Skin epidermis (tissue), 12 donors: ENCODE measurements around the gene TFEB.
"Not testable (repeated sequence)": the region's sequence is repeated elsewhere in the genome, so short reads cannot be mapped to it uniquely, and the experiment has no call there.

Experiments used
- H3K27ac ChIP-seq, 21 experiments: fragments of 200-600 bp; sonication (generic) in 11 of 21; one replicate each; pipeline ENCODE4 v1.5.0; 2020; ENCODE audit warnings: mild to moderate bottlenecking in 3 of 21, inconsistent platforms in 2 of 21, moderate library complexity in 2 of 21
- H3K4me3 ChIP-seq, 7 experiments: fragments of 200-600 bp; sonication (generic) in 2 of 7; one replicate each; pipeline ENCODE4 v1.5.0; 2020; ENCODE audit warnings: inconsistent platforms in 2 of 7, mild to moderate bottlenecking in 2 of 7, moderate library complexity in 1 of 7

The TFEB gene

DNA sequence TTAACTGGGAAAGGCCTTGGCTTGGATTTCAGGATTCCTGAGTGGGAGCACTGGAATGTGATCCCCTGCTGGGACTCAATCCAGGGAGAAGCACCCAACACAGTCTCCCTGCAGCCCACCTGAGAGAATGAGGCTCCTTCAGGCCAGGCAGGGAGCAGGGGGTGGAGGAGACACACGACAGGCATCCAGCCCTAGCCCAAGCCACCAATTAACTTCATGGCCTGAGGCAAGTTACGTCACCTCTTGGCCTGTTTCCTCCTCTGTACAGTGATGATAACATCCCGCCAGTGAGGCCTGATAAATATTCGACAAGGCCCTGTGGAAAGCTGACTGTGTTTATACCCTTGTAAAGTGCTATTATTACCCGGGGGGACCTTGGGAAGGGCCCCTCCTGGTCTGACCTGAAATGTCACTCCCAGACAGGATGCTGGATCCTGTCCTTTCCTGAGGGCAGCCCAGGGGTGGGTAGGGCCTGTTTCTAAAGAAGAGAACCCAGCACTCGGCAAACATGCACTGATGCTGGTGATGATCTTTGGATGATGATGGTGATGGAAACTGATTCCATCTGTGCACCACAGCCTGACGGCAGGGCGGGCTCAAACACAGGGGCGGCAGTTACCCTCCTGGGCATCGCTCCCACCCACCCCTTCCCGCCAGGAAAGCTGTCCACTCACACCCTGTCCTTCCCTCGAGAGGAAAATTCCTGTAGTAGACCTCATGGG lies 31.9 kb upstream of the TFEB start:
- peak overlapping the region in 3 of 21 experiments; percentile 16 to 51 (median 42) for H3K27ac ChIP-seq
- H3K4me3 ChIP-seq = no peak overlapping the region

DNA sequence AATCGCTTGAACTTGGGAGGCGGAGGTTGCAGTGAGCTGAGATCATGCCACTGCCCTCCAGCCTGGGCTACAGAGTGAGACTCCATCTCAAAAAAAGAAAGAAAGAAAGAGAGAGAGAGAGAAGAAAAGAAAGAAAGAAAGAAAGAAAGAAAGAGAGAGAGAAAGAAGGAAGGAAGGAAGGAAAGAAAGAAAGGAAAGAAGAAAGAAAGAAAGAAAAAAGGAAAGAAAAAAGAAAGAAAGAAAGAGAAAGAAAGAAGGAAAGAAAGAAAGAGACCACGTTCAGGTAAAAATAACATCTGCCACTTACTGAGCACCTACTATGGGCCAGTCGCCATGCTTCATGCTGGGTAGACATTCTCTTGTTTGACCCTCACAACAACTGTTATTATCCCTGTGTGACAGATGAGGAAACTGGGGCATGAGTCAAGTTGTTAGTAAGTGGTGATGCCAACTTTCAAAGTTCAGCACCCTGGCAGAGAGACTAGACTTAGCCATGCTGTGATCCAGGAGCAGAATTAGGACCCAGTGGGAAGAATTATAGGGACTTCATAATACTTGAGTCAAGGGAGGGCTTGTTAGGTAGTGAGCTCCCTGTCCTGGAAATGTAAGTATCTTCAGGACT lies 30.7 kb upstream of the TFEB start:
- not testable (repeated sequence) for H3K27ac ChIP-seq, H3K4me3 ChIP-seq

DNA sequence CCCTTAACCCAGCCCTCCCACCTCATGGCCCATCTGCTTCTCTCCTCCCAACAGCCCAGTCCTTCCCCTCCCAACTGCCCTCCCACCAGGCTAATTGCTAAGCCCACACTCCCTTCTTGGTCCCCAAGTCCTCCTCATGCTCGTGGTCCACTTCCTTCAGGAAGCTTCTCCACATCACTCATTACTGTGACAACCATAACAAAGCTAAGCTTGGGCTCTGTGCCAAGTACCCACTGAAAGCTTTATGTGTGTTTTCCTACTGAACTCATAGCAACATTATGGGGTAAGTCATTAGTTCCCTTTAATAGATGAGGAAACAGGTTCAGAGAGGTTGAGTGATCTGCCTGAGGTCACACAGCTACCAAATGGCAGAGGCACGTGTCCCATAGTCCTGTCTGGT lies 28.1 kb upstream of the TFEB start:
- Histone ChIP-seq H3K27ac (no peak overlapping the region), H3K4me3 (no peak overlapping the region)

DNA sequence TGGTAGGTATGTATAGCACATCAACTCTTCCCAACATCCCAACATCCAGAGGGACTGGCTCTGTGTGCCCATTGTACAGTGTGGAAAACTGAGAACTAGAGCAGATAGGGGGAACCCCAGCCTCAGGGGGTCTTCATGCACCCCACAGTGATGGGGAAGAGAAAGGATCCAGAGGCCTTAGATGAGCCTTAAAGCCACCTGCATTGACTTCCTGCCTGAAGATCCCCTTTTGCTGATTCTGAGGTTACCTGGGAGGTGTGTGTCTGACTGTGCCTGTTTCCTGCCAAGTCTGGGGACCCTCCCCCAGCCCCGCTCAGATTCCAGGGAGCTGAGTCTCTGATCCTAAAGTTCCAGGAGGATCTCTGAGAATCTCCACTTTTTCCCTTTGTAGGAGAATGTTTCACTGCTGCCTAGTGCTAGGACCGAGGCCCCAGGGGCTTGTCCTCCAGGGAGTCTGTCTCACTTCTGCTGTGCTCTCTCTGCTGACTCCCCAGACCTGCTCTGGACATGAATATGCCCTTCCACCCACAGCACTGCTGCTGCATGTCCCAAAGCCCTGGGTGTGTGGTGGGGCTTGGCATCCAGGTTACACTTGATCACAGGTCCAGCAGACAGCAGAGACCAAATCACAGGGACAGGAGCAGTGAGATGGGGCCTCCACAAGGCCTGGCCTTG lies 24.6 kb upstream of the TFEB start:
- no peak overlapping the region for H3K4me3 ChIP-seq
- H3K27ac ChIP-seq = no peak overlapping the region

DNA sequence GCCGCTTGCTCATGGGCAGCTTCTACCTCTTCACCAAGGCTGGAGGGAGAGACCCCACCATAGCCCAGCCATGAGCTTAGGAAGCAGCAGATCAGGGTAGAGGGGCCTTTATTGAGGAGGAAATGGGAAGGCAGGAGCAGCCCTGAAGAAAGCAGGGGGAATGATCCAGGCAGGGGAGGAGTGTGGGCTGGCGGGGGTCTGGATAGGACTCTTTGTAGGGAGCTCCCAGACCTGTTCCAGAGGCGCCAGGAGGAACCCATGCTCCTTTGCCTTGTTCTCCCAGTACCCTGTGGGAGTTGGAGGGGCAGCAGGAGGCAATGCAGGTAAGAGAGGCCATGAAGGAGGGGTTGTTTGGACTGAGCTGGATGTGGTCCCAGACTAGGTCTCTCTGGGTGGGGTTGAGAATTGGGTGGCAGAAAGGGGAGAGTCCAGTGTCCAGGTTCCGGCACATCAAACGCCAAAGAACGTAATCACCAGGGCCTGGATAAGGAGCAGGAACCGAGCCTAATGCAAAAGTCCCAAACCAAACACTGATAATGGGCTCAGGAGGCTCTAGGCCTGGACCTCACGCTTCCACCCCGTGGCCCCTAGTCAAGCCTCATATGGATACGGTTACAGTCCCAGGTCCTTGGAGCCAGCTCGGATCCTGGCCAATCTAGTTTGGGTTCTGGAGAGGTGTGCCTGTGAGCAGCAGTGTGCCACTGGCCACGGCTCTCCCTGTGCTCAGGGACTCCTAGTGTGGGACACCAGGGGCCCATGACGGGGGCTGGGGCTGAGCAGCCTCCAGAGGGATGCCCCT lies 23.9 kb upstream of the TFEB start:
- Histone ChIP-seq H3K4me3 (no peak overlapping the region), H3K27ac (no peak overlapping the region)

DNA sequence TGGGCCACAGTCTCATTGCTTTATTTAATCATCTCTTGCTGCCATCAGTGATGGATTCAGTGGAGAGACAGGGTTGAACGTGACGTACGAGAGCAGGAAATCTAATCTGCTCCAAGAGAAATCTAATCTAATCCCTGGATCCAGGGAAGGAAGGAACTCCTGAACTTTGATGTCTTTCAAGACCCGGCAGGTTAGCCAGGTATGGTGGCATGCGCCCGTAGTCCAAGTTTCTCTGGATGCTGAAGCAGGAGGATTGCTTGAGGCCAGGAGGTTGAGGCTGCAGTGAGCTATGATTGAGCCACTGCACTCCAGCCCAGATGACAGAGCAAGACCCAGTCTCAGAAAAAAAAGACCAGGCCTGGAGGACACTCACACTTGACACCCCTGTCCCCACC lies 23.2 kb upstream of the TFEB start:
- Histone ChIP-seq H3K27ac (no peak overlapping the region), H3K4me3 (no peak overlapping the region)

DNA sequence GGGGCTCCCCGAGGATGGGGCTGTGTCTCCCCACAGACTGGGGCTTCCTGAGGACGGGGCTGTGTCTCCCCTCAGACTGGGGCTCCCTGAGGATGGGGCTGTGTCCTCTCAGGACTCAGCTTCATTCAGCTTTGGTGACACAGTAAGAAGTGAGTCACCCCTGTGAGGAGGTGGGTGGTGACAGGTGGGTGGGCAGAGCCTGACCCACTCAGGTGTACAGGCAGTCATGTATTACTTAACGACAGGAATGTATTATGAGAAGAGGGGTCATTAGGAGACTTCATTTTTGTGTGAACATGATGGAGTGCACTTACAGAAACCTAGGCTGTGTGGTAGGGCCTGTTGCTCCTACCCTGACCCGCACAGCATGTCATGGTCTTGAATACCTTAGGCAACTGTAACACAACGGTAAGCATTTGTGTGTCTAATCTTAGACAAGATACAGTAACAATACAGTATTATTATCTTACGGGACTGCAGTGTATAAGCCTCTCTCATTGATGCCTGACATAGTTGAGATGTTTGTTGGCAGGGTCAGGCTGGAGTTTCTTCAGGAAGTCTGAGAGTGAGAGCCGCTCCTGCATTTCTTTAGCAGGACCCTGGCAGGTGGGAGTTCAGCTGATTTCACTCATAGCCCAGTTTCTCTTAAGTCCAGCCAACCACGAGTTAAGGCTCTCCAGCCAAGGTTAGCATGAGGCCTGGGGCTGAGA lies 22.7 kb upstream of the TFEB start:
- no peak overlapping the region for H3K4me3 ChIP-seq
- no peak overlapping the region for H3K27ac ChIP-seq

DNA sequence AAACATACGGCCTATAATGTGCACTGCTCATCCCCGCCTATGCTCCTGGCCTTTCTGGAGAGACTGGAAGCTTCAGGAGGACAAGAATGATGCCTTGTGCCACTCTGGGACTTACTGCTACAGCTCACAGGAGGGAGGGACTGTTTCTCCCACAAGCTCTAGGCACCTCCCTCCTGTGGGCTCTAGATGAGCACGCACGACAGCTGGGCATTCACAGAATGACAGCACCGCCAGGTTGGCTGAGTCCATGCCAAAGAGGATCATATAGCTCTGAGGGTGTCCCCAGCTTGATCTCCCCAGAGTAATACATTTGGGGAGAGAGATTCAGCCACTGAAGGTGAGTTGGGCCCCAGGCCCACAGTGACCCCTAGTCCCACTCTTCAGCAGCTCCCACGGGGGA lies 21.9 kb upstream of the TFEB start:
- Histone ChIP-seq H3K4me3 (no peak overlapping the region), H3K27ac (no peak overlapping the region)

DNA sequence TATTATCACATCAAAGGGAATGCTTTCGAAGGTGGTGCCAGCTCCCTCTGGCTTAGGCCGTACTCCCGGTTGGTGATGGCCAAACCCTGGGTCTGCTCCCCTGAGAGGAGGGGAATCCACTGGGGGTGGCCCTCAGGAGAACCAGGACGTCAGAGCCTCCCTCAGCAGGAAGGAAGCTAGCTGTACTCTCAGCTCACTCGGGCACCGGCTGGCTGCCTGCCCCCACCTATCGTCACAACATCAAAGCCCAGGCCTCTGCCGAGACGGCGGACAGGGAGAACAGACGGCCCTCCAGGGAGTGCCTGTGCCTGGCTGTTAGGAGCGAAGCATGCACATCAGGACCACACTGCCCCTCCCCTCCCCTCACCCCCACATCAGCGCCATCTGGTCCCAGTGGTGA lies 20.9 kb upstream of the TFEB start:
- no peak overlapping the region for H3K27ac ChIP-seq
- H3K4me3 ChIP-seq = no peak overlapping the region

DNA sequence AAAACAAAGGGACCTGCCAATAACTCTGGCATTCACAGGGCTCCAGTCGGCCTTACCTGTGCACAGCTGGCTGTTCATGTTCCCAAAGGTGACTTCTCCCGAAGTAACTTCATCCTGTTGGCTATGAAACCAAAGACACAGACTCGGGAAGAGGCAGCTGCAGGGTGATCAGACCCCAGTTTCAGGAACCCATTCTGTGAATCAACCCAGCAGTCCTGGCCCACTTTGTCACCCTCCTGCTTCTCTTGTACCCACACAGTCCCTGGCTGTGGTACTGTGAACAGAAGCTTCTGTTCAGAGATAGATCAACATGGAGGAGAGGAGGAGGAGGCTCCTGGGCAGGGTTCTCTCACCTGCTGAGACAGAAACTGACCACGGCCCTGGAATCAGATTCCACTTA lies 20.5 kb upstream of the TFEB start:
- H3K27ac ChIP-seq = no peak overlapping the region
- H3K4me3 ChIP-seq = no peak overlapping the region

DNA sequence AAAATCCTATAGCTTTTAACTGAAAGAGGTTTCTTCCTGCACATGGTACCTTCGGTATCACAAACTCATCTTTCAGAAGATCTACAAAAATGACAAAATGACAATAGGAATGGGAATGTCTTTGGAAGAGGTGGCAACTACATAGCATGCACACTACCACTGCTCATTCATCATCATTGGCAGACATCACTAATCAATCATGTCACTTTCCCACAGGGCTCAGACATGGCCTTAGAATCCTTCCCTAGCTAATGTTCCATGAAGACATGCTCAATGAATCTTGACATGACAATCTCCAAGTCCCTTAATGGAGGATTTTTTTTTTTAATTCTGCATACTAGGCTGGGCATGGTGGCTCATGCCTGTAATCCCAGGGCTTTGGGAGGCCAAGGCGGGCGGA lies 15.0 kb upstream of the TFEB start:
- Histone ChIP-seq H3K27ac (no peak overlapping the region), H3K4me3 (no peak overlapping the region)

DNA sequence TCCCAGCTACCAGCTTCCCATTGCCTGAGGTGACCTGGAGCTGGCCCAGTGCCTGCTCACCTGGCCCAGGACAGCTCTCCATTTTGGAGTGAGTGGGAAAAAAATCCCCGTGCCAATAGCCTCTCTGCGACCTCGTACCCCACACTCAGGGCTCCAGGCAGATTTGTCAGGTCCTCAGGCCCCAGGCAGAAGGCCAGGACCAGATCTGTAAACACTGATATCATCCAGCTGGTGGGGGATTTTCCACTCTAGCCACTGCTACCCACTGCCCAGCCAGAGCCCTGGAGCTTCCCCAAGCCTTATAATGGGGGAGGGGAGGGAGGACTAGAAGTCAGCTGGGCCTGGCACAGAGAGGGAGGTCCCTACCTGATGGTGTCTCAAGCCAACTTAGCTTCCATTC lies 13.1 kb upstream of the TFEB start:
- Histone ChIP-seq H3K27ac (no peak overlapping the region), H3K4me3 (no peak overlapping the region)

DNA sequence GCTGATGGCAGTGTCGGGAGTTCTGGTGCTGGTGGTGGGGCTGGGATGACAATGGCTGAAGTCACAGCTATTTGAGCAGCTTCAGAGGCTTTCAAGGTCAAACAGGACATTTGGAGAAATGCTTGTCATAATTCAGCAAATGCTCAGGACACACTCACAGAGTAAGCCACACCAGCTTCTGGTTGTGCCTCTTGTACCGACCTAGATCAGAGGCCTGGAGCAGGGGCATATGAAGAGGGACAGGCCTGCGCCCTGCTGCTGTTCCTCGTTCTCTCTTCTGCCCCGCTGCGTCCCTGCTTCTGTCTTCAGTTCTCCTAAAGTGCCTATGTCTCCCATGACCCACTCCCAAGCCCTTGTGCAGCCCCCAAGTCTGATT lies 12.7 kb upstream of the TFEB start:
- no peak overlapping the region for H3K4me3 ChIP-seq
- no peak overlapping the region for H3K27ac ChIP-seq

DNA sequence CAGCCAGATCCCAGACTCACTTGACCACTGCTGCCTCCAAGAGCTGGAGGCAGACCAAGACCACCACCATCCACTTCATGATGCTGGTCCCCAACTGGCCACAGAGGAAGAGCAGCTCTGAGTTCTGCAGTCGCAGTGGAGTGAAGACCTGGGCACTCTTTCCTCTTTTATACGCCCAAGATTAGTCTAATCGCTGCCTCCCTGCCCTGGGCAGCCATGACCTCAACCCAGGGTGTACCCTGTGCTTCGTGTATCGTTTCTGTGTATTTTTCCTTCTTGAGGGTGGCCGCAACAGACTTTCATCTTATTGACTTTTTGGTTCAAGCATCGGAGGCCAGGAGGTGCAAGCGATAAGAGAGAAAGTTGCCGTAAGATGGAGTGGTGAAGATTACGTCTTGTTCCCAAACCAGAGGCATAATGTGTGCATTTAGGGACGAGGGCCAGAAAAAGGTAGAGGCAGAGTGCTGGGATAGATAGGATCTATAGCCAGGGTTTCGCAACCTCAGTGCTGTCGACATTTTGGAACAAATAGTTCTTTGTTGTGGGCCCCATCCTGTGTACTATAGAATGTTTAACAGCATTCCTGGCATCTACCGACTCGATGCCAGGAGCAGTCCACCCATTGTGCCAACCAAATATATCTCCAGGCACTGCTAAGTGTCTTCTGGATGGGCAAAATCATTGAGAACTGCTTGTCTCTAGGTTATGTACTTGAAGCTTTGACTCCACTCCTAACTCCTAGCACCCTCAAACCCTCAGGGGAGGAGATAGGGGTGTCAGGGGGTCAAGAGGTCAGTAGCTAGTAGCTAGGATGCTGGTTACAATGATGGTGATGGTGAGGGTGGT lies 12.1 kb upstream of the TFEB start, which contains the start of gene PGC:
TSS of gene PGC (minus strand) at position 142 of the 846 bp plus-strand sequence. CDS start at position 79, 63 bp downstream.
- Histone ChIP-seq H3K4me3 (no peak within 1 kb of the TSS), H3K27ac (no peak within 1 kb of the TSS)

DNA sequence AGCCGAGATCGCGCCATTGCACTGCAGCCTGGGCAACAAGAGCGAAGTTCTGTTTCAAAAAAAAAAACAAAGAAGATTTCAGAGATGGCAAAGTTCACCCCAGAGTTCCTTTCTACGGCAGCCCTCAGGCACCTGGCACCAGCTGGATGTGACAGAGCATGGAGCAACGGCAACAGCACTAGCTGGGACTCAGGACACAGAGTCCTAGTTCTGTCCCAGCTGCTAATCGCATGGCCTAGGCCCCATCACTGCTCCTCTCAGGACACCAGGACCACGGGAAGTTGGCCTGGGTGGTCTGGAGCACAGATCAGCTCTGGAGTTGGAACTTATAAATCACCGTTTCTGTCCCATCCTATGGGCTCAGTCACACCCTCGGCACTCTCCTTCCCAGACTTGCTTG lies 10.7 kb upstream of the TFEB start:
- Histone ChIP-seq H3K27ac (no peak overlapping the region), H3K4me3 (no peak overlapping the region)

DNA sequence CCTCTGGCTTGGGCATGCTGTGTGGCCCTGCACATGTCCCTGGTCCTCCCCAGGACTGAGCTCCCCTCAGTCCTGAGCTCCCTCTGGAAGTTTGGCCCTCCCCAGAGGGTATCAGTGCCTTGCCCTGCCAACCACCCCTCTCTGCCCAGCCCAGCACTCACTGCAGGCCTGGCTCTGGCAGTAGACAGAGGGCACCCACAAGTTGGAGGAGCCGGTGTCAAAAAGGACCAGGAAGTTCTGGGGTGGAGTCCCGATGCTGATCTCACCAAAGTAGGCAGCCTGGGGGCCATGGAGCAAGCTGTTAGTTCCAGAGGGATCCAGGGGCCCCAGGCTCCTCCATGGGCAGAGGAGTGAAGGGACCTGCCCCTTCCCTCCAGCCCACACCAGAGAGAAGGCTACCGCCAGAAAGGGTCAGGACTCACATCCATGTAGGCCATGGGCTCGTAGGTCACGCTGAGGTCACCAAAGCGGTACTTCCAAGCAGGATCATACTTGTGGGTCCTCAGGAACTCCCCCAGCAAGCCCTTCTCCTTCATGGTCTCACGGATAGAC lies 8.9 kb upstream of the TFEB start:
- no peak overlapping the region for H3K4me3 ChIP-seq

DNA sequence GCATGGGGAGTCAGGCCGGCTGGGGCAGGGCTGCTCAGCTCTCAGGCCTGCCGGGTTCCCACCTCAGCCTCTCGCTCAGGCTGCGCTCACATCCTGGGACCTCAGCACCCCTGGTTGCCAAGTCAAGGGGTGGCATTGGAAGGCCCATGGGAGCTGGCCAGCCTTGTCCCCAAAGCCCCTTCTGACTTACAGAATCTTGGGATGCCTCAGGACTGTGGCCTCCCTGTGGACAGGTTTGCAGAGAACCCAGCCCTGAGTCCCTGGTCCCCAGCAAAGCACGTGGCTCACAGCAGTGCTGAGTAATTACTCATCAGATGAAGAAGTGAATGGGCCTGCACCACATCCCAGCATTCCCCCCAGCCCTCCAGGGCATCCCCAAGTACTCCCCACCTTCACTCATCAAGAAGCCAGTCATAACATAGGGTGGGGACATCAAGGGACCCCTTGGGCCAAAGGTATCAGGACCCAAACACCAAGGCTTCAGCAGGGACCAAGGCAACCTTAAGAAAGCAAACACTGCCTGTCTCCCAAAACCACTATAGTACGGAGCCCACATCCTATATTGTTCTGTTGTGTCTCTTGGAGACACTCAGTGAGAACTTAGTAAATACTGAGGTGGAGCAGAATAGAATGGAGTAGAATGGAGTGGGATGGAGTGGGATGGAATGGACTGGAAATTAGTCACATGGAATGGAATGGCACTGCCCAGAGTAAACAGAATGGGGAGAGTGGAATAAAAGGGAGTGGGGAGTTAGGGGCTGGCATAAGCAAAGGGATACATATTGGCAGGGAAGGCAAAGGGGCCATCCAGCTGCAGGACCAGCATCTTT lies 8.2 kb upstream of the TFEB start:
- Histone ChIP-seq H3K4me3 (no peak overlapping the region), H3K27ac (no peak overlapping the region)

More for the DNA sequence above, 8.9 kb upstream of the TFEB start:
- H3K27ac ChIP-seq = no peak overlapping the region
